Tibial artery (tissue), 4 donors: ENCODE measurements around the gene PIGX.
"Not testable (repeated sequence)": the region's sequence is repeated elsewhere in the genome, so short reads cannot be mapped to it uniquely, and the experiment has no call there.

Experiments
- DNase-seq, 2 donors: peaks; one replicate each; pipeline ENCODE4 v3.0.0-alpha.2; 2019
- H3K27ac ChIP-seq, 2 donors: fragments of 200-600 bp; sonication (generic) in 1 of 2; 1 replicate in 1 of 2; 2 replicates in 1 of 2; pipeline ENCODE4 v1.5.1; 2018 to 2019; ENCODE audit warnings: mild to moderate bottlenecking in 1 of 2
- H3K27me3 ChIP-seq, 2 donors: fragments of 200-600 bp; sonication (generic) in 1 of 2; one replicate each; pipeline versions ENCODE4 v1.5.1 to v1.6.0; 2016 to 2019
- H3K36me3 ChIP-seq, 3 donors: fragments of 200-600 bp; sonication (generic) in 2 of 3; one replicate each; pipeline ENCODE4 v1.5.1; 2016 to 2019; ENCODE audit warnings: mild to moderate bottlenecking in 2 of 3
- H3K4me1 ChIP-seq, 4 donors: fragments of 200-600 bp; sonication (generic) in 2 of 4; 1 replicate in 3 of 4; 2 replicates in 1 of 4; pipeline ENCODE4 v1.5.1; 2016 to 2019
- H3K4me3 ChIP-seq, 2 donors: fragments of 200-600 bp; sonication (generic) in 1 of 2; 1 replicate in 1 of 2; 2 replicates in 1 of 2; pipeline ENCODE4 v1.5.1; 2018 to 2019; ENCODE audit warnings: mild to moderate bottlenecking in 2 of 2
- H3K9me3 ChIP-seq, 3 donors: fragments of 200-600 bp; sonication (generic) in 1 of 3; one replicate each; pipeline ENCODE4 v1.5.1; 2016 to 2019
- intact Hi-C: fragments of 100-400 bp; cut with DNase I; formaldehyde crosslinking; loops from one replicate; pipeline ENCODE4 v1.15.0; 2023; ENCODE audit warnings: low total_unique reads
- TF ChIP-seq, protein P1 (sequence below), 2 experiments: fragments of 200-600 bp in 1 of 2; fragments of 450-650 bp in 1 of 2; IDR thresholded peaks; one replicate each; pipeline ENCODE4 v1.5.1; 2017 to 2019; ENCODE audit warnings: antibody characterized with exemption in 2 of 2, mild to moderate bottlenecking in 1 of 2, moderate library complexity in 1 of 2

Gene PIGX

DNA sequence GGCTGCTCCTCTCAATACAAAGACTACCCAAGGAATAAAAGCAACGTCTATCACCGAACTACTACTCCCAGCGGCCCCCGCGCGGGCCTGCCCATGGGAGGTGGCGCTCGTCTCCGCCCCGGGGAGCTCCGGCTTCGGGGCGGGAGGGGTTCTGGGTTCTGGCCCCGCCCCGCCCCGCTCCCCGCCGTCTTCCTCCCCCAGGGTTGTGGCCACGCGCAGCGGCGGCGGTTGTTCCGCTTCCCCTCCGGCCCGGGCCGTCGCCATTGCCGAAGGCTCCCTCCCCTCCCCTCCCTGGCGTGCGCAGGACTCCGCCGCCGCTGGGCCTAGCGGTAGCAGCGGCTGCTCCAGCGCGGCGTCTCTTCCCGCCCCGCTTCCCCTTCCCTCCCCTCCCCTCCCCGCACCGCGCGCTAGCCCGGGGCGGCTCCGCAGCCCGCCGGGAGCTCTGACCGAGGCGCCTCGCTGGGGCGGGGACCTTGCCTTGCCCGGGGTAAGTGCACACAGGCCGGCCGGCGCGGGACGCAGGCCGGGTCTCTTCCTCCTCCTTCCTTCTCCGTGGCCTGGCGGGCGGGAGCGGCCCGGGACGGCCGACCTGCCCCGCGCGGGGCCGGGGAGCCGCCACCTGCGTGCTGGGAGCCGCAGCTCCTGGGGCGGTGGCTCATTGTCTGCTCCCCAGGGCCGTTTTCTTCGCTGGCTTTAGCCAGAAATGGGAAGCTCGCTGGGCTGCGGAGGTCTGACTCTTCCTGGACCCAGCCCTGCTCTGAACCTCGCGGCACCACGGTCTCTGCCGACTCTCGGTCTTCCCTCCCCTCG is 27.7 kb downstream of the PIGX start, which contains the start of gene PAK2:
TSS of gene PAK2 (plus strand) at position 187 of the 810 bp plus-strand sequence. CDS start 42,790 bp downstream, outside the sequence.
- DNase-seq, result peak; percentile 91 to 95
- H3K9me3 ChIP-seq, result no peaks in the 10 kb centered on the region
- no peaks in the 10 kb centered on the region for H3K27me3 ChIP-seq
- TF ChIP-seq, protein P1, sequence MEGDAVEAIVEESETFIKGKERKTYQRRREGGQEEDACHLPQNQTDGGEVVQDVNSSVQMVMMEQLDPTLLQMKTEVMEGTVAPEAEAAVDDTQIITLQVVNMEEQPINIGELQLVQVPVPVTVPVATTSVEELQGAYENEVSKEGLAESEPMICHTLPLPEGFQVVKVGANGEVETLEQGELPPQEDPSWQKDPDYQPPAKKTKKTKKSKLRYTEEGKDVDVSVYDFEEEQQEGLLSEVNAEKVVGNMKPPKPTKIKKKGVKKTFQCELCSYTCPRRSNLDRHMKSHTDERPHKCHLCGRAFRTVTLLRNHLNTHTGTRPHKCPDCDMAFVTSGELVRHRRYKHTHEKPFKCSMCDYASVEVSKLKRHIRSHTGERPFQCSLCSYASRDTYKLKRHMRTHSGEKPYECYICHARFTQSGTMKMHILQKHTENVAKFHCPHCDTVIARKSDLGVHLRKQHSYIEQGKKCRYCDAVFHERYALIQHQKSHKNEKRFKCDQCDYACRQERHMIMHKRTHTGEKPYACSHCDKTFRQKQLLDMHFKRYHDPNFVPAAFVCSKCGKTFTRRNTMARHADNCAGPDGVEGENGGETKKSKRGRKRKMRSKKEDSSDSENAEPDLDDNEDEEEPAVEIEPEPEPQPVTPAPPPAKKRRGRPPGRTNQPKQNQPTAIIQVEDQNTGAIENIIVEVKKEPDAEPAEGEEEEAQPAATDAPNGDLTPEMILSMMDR (IDR thresholded peaks at IDR 0.05), result no peak
- no peaks in the 10 kb centered on the region for H3K36me3 ChIP-seq
- intact Hi-C loops, result loop anchor here (10.0 kb wide), 1 partner anchor 225 kb away; the partner anchor contains the start of gene PIGZ
- H3K27ac ChIP-seq, result peak within 1 kb of the TSS; percentile 91 to 99
- peaks cover 0 to 30% (median 8%) of the 10 kb centered on the region in 4 donors for H3K4me1 ChIP-seq
- H3K4me3 ChIP-seq, result peak within 1 kb of the TSS; percentile 77 to 97

- peak overlapping the region; percentile 91 to 99 for H3K27ac ChIP-seq
- peaks cover 0 to 30% (median 10%) of the 10 kb centered on the region in 4 donors for H3K4me1 ChIP-seq
- H3K9me3 ChIP-seq, result no peaks in the 10 kb centered on the region
- no peaks in the 10 kb centered on the region for H3K27me3 ChIP-seq
- no peak for DNase-seq
- TF ChIP-seq, protein P1 (IDR thresholded peaks at IDR 0.05), result no peak
- H3K4me3 ChIP-seq, result peak overlapping the region; percentile 77 to 97
- no peaks in the 10 kb centered on the region for H3K36me3 ChIP-seq
- intact Hi-C loops, result loop anchor here (10.0 kb wide), 1 partner anchor 224 kb away; the partner anchor contains the start of gene PIGZ
Measured at GRCh38 chr3:196740481-196741248, 28.5 kb downstream of the PIGX start.

DNA sequence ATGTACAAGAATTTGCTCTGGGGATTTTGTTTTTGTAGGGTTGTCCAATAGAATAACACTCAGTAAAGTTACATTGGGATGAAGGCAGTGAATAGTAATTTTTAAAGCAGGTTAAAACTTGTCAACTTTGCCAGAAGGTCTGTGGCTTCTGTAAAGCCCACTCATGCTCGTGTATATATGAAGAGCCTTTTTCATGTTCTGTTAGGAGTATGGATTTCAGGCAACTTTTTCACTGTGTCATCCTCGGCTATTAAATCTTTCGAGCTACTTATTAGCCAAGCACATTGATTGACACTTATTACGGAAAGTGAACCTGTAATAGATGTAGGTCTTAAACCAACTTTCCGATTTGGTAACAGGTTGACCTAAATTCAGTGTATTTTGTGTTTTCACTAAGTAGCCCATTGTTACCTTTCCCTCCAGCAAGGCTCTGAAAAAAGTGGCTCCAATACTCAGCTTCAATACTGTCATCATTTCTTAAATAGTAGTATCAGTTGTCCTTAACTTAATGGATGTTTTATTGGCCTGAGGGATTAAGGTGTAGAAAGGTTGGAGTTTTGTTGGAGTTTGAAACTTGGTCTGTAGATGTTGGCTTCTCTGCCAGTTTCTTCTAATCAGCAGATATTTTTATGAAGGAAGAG is 29.2 kb downstream of the PIGX start:
- Histone ChIP-seq H3K4me3 (peak overlapping the region; percentile 77 to 97), H3K9me3 (no peaks in the 10 kb centered on the region), H3K27ac (peak overlapping the region; percentile 91 to 99), H3K36me3 (no peaks in the 10 kb centered on the region), H3K4me1 (peaks cover 0 to 30% (median 10%) of the 10 kb centered on the region in 4 donors), H3K27me3 (no peaks in the 10 kb centered on the region)
- intact Hi-C loops, result loop anchor here (10.0 kb wide), 1 partner anchor 223 kb away; the partner anchor contains the start of gene PIGZ
- DNase-seq, result no peak
- TF ChIP-seq, protein P1 (IDR thresholded peaks at IDR 0.05), result no peak

GRCh38 chr3:196743569-196743968 is 31.4 kb downstream of the PIGX start:
- H3K27ac ChIP-seq, H3K36me3 ChIP-seq, H3K9me3 ChIP-seq, DNase-seq, H3K4me3 ChIP-seq, H3K27me3 ChIP-seq: not testable (repeated sequence)
- H3K4me1 ChIP-seq, result peaks cover 0 to 30% (median 10%) of the 10 kb centered on the region in 4 donors
- intact Hi-C loops, result loop anchor here (10.0 kb wide), 1 partner anchor 221 kb away; the partner anchor contains the start of gene PIGZ

GRCh38 chr3:196749125-196749524 is 36.9 kb downstream of the PIGX start:
- peaks cover 0 to 5% (median 2%) of the 10 kb centered on the region in 4 donors for H3K4me1 ChIP-seq
- intact Hi-C loops, result loop anchor here (10.0 kb wide), 1 partner anchor 216 kb away; the partner anchor contains the start of gene PIGZ
- peaks cover 0 to 9% (median 0%) of the 10 kb centered on the region in 3 donors for H3K36me3 ChIP-seq
- no peaks in the 10 kb centered on the region for H3K27me3 ChIP-seq
- DNase-seq, result no peak
- no peaks in the 10 kb centered on the region for H3K9me3 ChIP-seq
- no peak overlapping the region for H3K27ac ChIP-seq
- TF ChIP-seq, protein P1 (IDR thresholded peaks at IDR 0.05), result no peak
- H3K4me3 ChIP-seq, result no peak overlapping the region
